AG04449 (cell line): ENCODE results near the gene ITGA11.

Source experiments
- CTCF ChIA-PET: fragments of 350-600 bp; formaldehyde crosslinking; extraction: SDS; loops from one replicate; lab custom pipeline; 2021; ENCODE audit warnings: antibody characterized with exemption; lab: Yijun Ruan, JAX
- POLR2A ChIA-PET: fragments of 400-600, 350-600 bp; formaldehyde crosslinking; extraction: SDS; loops from one replicate; lab custom pipeline; 2020; ENCODE audit warnings: antibody characterized with exemption, inconsistent platforms; lab: Yijun Ruan, JAX
- DNase-seq: peaks from one replicate; pipeline ENCODE4 v3.0.0-alpha.2; 2010; ENCODE audit warnings: low read depth, low spot score
- H3K4me3 ChIP-seq: 2 replicates; pipeline ENCODE4 v1.5.1; 2011; ENCODE audit warnings: low read depth, mild to moderate bottlenecking, control low read depth, low read length
- CTCF ChIP-seq: IDR thresholded peaks from one replicate; pipeline ENCODE4 v1.5.1; 2011; ENCODE audit warnings: mild to moderate bottlenecking, moderate library complexity, low read length, control low read depth, inconsistent platforms; ENCODE audit not compliant: insufficient read depth; ENCODE audit errors: missing control alignments

Gene ITGA11

DNA sequence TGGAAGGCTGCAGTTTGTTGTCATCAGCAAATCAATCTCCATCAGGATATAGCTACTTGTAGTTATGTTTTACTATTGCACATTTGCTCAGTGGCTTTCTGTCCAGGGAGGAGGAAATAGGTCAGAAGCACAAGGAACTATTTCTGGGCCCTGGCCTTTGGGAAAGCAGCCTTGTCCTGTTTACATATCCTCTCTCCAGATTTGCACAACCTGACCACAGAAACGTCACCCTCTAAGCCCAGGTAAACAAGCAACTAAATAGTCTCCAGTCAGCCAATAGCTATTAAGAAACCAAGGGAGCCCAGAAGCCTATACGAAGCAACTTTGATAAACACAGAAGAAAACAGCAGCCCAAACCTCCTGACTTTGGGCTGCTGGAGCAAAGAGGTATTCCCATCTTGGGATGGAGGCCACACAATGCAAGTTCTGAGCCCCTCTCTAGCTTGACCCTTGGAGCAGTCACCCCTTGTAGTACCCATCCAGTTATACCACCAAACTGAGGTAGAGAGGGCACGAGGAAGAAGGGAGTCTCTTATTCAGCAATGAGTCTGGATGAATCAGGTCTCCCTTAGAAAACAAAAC, 156.7 kb downstream of the ITGA11 start:
- POLR2A ChIA-PET: interaction anchor here (1.0 kb wide), 1 partner anchor 18 kb away, joined by 3 read pairs; no protein-coding TSS in a partner anchor
- no peak overlapping the region for H3K4me3 ChIP-seq
- no peak for DNase-seq
- CTCF ChIA-PET: interaction anchor here (13.7 kb wide), 1 partner anchor 23 kb away, joined by 134 read pairs; no protein-coding TSS in a partner anchor
- TF ChIP-seq CTCF: no peak

- ChIA-PET POLR2A (no interaction called here), CTCF (interaction anchor here (1.0 to 13.7 kb wide), 2 partner anchors 22 to 276 kb away, joined by 3 to 134 read pairs; no protein-coding TSS in a partner anchor)
- DNase-seq: no peak
- no peak for TF ChIP-seq CTCF
- no peak overlapping the region for H3K4me3 ChIP-seq
Measured at GRCh38 chr15:68274201-68274848, 157.6 kb downstream of the ITGA11 start.

DNA sequence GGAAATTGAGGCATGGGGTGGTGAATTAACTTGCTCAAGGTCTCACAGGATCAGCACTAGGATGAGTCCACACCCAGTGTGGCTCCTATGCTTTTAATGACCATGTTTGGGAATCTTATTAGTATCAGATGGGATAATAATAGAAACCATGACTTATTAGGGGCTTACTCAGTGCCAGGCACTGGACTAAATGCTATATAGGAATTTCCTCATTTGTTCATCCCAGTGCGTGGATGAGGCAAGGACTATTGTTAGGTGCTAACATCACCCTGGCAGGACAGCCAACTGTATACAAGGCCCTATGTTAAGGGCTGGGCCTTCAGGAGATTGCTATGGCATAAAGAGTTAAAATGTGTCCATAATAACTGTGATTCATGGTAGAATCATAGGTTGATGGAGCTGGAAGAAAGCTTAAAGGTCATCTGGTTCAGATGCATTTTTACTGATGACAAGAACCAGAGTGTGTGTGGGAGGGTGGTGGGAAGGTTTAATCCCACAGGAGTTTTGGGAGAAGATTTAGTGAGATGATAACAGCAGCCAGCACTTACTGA, 159.2 kb downstream of the ITGA11 start:
- POLR2A ChIA-PET: interaction anchor here (0.7 to 1.5 kb wide), 3 partner anchors 9 to 213 kb away, joined by 3 to 6 read pairs (median 3); no protein-coding TSS in a partner anchor

DNA sequence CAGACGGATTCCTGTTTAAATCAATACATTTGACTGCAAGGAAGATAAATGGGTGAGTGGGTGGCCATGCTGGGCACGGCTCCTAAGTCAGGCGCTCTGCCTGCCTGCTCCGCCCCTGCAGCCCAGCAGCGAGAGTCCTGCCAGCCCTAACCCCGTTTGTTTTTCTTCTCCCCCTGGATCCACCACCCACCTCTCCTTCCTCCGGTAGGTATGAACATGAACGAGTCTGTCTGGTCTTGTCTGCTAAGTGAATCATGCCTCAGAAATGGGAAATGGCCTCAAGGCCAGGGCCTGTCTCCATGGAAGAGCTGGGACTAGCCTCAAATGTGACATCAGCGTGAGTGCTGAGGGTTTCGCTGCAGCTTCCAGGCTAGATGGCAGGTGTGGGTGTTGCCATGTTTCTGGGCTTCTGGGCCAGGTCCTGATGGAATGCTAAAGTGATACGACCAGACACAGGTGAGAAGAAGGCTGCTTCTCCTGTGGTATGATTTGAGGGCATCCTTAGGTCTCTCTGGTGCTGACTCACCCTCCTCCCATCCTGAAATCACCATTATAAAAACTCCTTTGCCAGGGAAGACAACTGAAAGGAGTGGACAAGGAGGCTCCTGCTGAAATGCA, 160.0 kb downstream of the ITGA11 start:
- DNase-seq: peak; percentile 68
- CTCF ChIA-PET: interaction anchor here (13.7 kb wide), 1 partner anchor 19 kb away, joined by 134 read pairs; no protein-coding TSS in a partner anchor
- no peak for TF ChIP-seq CTCF
- H3K4me3 ChIP-seq: no peak overlapping the region; the same call in 1 of the 2 replicates
- POLR2A ChIA-PET: interaction anchor here (1.0 to 1.5 kb wide), 2 partner anchors 9 to 15 kb away, joined by 4 to 6 read pairs; no protein-coding TSS in a partner anchor

More for the DNA sequence above, 159.2 kb downstream of the ITGA11 start:
- peak; percentile 61 for DNase-seq
- H3K4me3 ChIP-seq: no peak overlapping the region
- CTCF ChIA-PET: interaction anchor here (13.7 kb wide), 1 partner anchor 20 kb away, joined by 134 read pairs; no protein-coding TSS in a partner anchor
- TF ChIP-seq CTCF: no peak

DNA sequence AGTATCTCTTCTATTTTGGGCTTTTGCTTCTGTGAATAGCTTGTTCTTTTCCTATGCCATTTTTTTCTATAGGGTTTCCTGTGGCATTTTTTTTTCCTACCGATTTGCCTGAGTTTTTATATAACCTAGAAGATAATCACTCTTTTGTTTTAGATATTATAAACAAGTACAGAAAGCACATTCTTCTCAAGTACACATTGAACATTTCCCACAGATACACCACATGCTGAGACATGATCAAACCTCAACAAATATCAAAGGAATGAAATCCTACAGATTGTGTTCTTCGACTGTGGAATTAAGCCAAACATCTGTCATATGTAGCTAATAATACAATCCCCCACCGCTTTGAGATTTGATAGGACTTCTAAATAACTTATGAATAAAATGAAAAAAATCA, 163.6 kb downstream of the ITGA11 start:
- CTCF ChIA-PET: no interaction called here
- no peak for TF ChIP-seq CTCF
- H3K4me3 ChIP-seq: no peak overlapping the region
- POLR2A ChIA-PET: no interaction called here
- no peak for DNase-seq
